HG03025 (cell line): ENCODE measurements around the gene ERVV-1.
"Not testable (repeated sequence)": the region's sequence is repeated elsewhere in the genome, so short reads cannot be mapped to it uniquely, and the experiment has no call there.

Source experiments
- ATAC-seq: cut with Tn5 transposase; IDR thresholded peaks from one replicate; pipeline ENCODE4 v1.9.1; 2021; ENCODE audit warnings: mild to moderate bottlenecking, moderate library complexity; ENCODE audit not compliant: unreplicated experiment, low FRiP score

Gene ERVV-1

GRCh38 chr19:53015730-53016129 lies 2.0 kb downstream of the ERVV-1 start:
- ATAC-seq = no peak

DNA sequence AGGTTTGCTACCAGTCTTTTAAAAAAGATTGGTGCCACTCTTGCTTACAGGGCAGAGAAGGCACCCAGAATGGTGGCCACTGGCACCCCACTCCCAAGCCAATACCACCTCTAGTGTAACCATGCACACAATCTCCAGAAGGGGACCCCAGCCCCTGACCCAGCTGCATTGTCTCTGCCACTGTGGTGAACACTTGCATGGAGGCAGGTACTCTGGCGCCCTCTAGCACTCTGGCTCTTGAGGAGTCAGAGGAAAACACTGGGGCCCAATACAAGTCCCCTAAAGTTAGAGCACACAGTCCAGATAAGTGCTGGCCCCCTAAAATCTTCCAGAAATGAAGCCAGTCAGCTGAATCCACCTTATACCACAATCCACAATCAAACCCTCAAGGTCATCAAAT lies 6.0 kb downstream of the ERVV-1 start:
- no peak for ATAC-seq

DNA sequence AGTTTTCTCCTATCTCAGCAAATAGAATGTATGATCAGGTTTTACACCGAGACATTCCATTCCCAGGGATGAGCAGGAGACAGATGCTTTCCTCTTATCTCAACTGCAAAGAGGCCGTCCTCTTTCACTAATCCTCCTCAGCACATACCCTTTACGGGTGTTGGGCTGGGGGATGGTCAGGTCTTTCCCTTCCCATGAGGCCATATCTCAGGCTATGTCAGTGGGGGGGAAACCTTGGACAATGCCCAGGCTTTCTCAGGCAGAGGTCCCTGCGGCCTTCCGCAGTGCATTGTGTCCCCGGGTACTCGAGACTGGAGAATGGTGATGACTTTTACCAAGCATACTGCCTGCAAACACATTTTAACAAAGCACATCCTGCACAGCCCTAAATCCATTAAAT lies 14.6 kb downstream of the ERVV-1 start:
- ATAC-seq = not testable (repeated sequence)

GRCh38 chr19:53034054-53034453 lies 20.3 kb downstream of the ERVV-1 start:
- no peak for ATAC-seq

DNA sequence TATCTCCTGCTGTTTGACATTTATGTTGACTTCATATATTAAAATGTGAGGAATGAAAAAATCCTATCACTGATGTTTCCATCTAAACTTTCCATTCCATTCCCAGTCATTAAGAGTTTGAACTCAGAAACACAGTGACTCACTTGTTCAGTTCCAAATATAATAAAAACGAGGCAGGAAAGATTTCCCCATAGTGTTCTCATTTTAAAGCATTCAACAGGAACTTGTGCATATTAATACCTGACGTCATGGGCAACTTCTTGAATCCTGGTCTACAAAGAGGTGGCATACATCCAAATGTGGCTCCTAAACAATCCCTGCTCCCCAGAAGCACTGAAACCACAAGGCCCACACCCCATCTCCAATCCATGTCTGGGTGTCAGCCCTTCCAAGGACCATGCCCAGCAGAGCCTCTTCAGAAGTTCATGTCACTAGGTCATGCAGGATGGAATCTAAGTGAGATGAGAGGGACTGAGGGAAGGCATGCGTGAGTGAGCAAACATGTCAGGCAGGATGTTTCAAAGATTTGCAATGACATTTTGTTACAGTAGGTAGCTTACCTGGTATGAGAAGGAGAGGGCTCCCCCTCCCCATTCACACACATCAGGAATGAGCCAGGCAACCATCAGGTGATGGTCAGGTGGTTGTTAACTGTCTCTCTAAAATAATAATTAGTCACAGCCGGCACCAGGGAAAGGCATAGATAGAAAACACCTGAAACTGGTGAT lies 21.4 kb downstream of the ERVV-1 start:
- no peak for ATAC-seq

- no peak for ATAC-seq
These were observed 23.7 kb downstream of the ERVV-1 start for GRCh38 chr19:53037101-53038097.

DNA sequence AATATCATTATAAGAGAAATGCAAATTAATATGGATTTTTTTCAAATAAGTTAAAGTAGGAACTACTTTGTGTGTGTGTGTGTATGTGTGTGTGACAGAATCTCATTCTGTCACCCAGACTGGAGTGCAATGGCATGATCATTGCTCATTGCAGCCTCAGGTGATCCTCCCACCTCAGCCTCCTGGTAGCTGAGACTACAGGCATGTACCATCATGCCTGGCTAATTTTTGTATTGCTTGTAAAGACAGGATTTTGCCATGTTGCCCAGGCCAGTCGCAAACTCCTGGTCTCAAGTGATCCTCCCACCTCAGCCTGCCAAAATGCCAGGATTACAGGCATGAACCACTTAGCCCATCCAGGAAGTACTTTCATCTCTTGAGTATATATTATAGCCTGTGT lies 27.6 kb downstream of the ERVV-1 start:
- ATAC-seq = no peak

DNA sequence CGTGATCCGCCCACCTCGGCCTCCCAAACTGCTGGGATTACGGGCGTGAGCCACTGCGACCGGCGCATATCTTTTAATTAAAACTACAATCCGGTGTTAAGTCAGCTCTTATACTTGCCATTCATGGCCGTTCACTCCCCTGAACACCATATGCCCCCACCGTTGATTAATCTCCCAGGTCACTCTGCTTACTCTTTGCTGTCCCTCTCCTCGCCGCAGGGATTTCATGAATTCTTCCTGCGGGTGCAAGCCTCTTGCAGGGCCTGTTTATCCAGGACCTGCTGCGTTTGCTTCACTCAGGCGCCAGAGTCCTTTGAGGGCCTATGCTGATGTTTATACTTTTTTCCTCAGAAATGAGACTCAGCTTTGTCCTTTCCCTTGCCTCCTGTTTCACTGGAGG lies 31.8 kb downstream of the ERVV-1 start:
- no peak for ATAC-seq

- no peak for ATAC-seq
These were observed 33.7 kb downstream of the ERVV-1 start for GRCh38 chr19:53047379-53047778.

DNA sequence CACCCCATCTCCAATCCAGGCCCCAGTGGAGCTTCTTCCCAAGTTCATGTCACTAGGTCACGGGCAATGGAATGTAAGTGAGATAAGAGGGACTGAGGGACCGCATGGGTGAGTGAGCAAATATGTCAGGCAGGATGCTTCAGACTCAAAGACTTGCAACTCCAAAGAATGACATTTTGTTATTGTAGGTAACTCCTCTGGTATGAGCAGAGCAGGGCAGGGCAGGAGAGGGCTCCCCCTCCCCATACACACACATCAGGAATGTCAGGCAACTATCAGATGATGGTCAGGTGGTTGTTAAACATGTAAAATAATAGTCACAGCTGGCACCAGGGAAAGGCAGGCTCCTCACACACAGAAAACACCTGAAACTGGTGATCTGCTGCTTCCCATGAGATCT lies 41.4 kb downstream of the ERVV-1 start:
- no peak for ATAC-seq

GRCh38 chr19:53057904-53058580 lies 44.3 kb downstream of the ERVV-1 start:
- no peak for ATAC-seq
